ENCODE data around the gene FRA10AC1. TPM values are rescaled to one million over a fixed set of nuclear protein-coding genes. Genes with fewer than 3 reads are reported as not detected.

Gene FRA10AC1
- 10 to 100 TPM; 24.5 to 25.0 TPM for total RNA-seq

GRCh38 chr10:93702210-93703001 is at the start of gene FRA10AC1:
FRA10AC1 (minus strand) TSS chr10:93702592; CDS start chr10:93700106, 2,486 bp downstream.
- Mint-ChIP-seq H3K36me3 (ENCODE audit: low read depth) (peaks cover 3% of the 10 kb centered on the region), H3K27ac (no peak within 1 kb of the TSS), H3K9me3 (no peaks in the 10 kb centered on the region), H3K4me1 (ENCODE audit: low read depth) (peaks cover 15% of the 10 kb centered on the region), H3K27me3 (ENCODE audit: low read depth) (no peaks in the 10 kb centered on the region), H3K4me3 (no peak within 1 kb of the TSS)
- DNase-seq = peak; percentile 91
- CTCF ChIA-PET = interaction anchor here (0.9 to 3.1 kb wide), 5 partner anchors 109 to 222 kb away, joined by 3 to 20 read pairs (median 3); no protein-coding TSS in a partner anchor
- intact Hi-C loops (cut with micrococcal nuclease) = loop anchor here (1.0 to 10.0 kb wide), 11 partner anchors 114 to 1532 kb away; partner anchors contain the start of genes CEP55, HELLS, KIF11 and NOC3L

GRCh38 chr10:93751832-93752231 is 49.4 kb upstream of the FRA10AC1 start:
- no peaks in the 10 kb centered on the region for H3K9me3 Mint-ChIP-seq
- CTCF ChIA-PET = interaction anchor here (0.7 kb wide), 1 partner anchor 42 kb away, joined by 3 read pairs; no protein-coding TSS in a partner anchor
- DNase-seq = no peak

GRCh38 chr10:93751124-93751523 is 48.7 kb upstream of the FRA10AC1 start:
- DNase-seq = no peak
- Mint-ChIP-seq H3K4me1 (ENCODE audit: low read depth) (peaks cover 9% of the 10 kb centered on the region), H3K27ac (no peak overlapping the region), H3K27me3 (ENCODE audit: low read depth) (no peaks in the 10 kb centered on the region), H3K9me3 (no peaks in the 10 kb centered on the region), H3K36me3 (ENCODE audit: low read depth) (no peaks in the 10 kb centered on the region), H3K4me3 (no peak overlapping the region)
- CTCF ChIA-PET = interaction anchor here (0.5 kb wide), 1 partner anchor 106 kb away, joined by 3 read pairs; no protein-coding TSS in a partner anchor
- intact Hi-C loops (cut with micrococcal nuclease) = no loop called here

More at GRCh38 chr10:93751832-93752231, 49.4 kb upstream of the FRA10AC1 start:
- intact Hi-C loops (cut with micrococcal nuclease) = no loop called here
- peaks cover 2% of the 10 kb centered on the region for H3K27me3 Mint-ChIP-seq (ENCODE audit: low read depth)
- no peak overlapping the region for H3K4me3 Mint-ChIP-seq
- H3K4me1 Mint-ChIP-seq (ENCODE audit: low read depth) = peaks cover 9% of the 10 kb centered on the region
- no peak overlapping the region for H3K27ac Mint-ChIP-seq
- H3K36me3 Mint-ChIP-seq (ENCODE audit: low read depth) = no peaks in the 10 kb centered on the region

GRCh38 chr10:93749218-93749799 is 46.9 kb upstream of the FRA10AC1 start:
- no peaks in the 10 kb centered on the region for H3K9me3 Mint-ChIP-seq
- no peak for DNase-seq
- no peak overlapping the region for H3K27ac Mint-ChIP-seq
- no peak overlapping the region for H3K4me3 Mint-ChIP-seq
- CTCF ChIA-PET = no interaction called here
- peaks cover 2% of the 10 kb centered on the region for H3K27me3 Mint-ChIP-seq (ENCODE audit: low read depth)
- H3K4me1 Mint-ChIP-seq (ENCODE audit: low read depth) = peaks cover 4% of the 10 kb centered on the region
- intact Hi-C loops (cut with micrococcal nuclease) = no loop called here
- no peaks in the 10 kb centered on the region for H3K36me3 Mint-ChIP-seq (ENCODE audit: low read depth)

- peaks cover 2% of the 10 kb centered on the region for H3K27me3 Mint-ChIP-seq (ENCODE audit: low read depth)
- H3K9me3 Mint-ChIP-seq = no peaks in the 10 kb centered on the region
- H3K4me1 Mint-ChIP-seq (ENCODE audit: low read depth) = peaks cover 3% of the 10 kb centered on the region
- no peaks in the 10 kb centered on the region for H3K36me3 Mint-ChIP-seq (ENCODE audit: low read depth)
- CTCF ChIA-PET = interaction anchor here (0.6 to 0.7 kb wide), 3 partner anchors 379 to 1620 kb away, joined by 4 to 5 read pairs (median 4); no protein-coding TSS in a partner anchor
- no peak for DNase-seq
- intact Hi-C loops (cut with micrococcal nuclease) = loop anchor here (2.0 kb wide), 1 partner anchor 70 kb away; no protein-coding TSS in a partner anchor
- no peak overlapping the region for H3K4me3 Mint-ChIP-seq
- H3K27ac Mint-ChIP-seq = no peak overlapping the region
Observed at GRCh38 chr10:93746844-93747284, 44.5 kb upstream of the FRA10AC1 start.

GRCh38 chr10:93745408-93746065 is 43.1 kb upstream of the FRA10AC1 start:
- no peaks in the 10 kb centered on the region for H3K36me3 Mint-ChIP-seq (ENCODE audit: low read depth)
- no peaks in the 10 kb centered on the region for H3K9me3 Mint-ChIP-seq
- H3K27me3 Mint-ChIP-seq (ENCODE audit: low read depth) = peaks cover 5% of the 10 kb centered on the region
- H3K4me1 Mint-ChIP-seq (ENCODE audit: low read depth) = no peaks in the 10 kb centered on the region
- peak; percentile 6 for DNase-seq
- no peak overlapping the region for H3K4me3 Mint-ChIP-seq
- H3K27ac Mint-ChIP-seq = no peak overlapping the region
- intact Hi-C loops (cut with micrococcal nuclease) = loop anchor here (2.0 kb wide), 1 partner anchor 71 kb away; no protein-coding TSS in a partner anchor
- CTCF ChIA-PET = interaction anchor here (0.6 to 1.2 kb wide), 4 partner anchors 10 to 354 kb away, joined by 3 to 4 read pairs (median 3); no protein-coding TSS in a partner anchor

GRCh38 chr10:93742633-93743349 is 40.4 kb upstream of the FRA10AC1 start:
- CTCF ChIA-PET = no interaction called here
- no peaks in the 10 kb centered on the region for H3K9me3 Mint-ChIP-seq
- H3K36me3 Mint-ChIP-seq (ENCODE audit: low read depth) = no peaks in the 10 kb centered on the region
- H3K4me1 Mint-ChIP-seq (ENCODE audit: low read depth) = no peaks in the 10 kb centered on the region
- H3K27ac Mint-ChIP-seq = no peak overlapping the region
- H3K27me3 Mint-ChIP-seq (ENCODE audit: low read depth) = peaks cover 8% of the 10 kb centered on the region
- H3K4me3 Mint-ChIP-seq = no peak overlapping the region
- no peak for DNase-seq
- intact Hi-C loops (cut with micrococcal nuclease) = no loop called here

- Mint-ChIP-seq H3K4me1 (ENCODE audit: low read depth) (no peaks in the 10 kb centered on the region), H3K9me3 (no peaks in the 10 kb centered on the region), H3K27ac (no peak overlapping the region), H3K4me3 (no peak overlapping the region), H3K27me3 (ENCODE audit: low read depth) (peaks cover 11% of the 10 kb centered on the region), H3K36me3 (ENCODE audit: low read depth) (no peaks in the 10 kb centered on the region)
- intact Hi-C loops (cut with micrococcal nuclease) = no loop called here
- no peak for DNase-seq
- CTCF ChIA-PET = no interaction called here
Observed at GRCh38 chr10:93741367-93741766, 39.0 kb upstream of the FRA10AC1 start.

GRCh38 chr10:93726024-93726423 is 23.6 kb upstream of the FRA10AC1 start:
- CTCF ChIA-PET = no interaction called here
- Mint-ChIP-seq H3K9me3 (no peaks in the 10 kb centered on the region), H3K4me3 (no peak overlapping the region), H3K36me3 (ENCODE audit: low read depth) (no peaks in the 10 kb centered on the region), H3K27me3 (ENCODE audit: low read depth) (peaks cover 26% of the 10 kb centered on the region), H3K27ac (no peak overlapping the region), H3K4me1 (ENCODE audit: low read depth) (no peaks in the 10 kb centered on the region)
- DNase-seq = no peak
- intact Hi-C loops (cut with micrococcal nuclease) = no loop called here

- intact Hi-C loops (cut with micrococcal nuclease) = no loop called here
- CTCF ChIA-PET = interaction anchor here (0.6 kb wide), 1 partner anchor 107 kb away, joined by 3 read pairs; no protein-coding TSS in a partner anchor
- H3K27me3 Mint-ChIP-seq (ENCODE audit: low read depth) = peaks cover 28% of the 10 kb centered on the region
Observed at GRCh38 chr10:93723153-93723552, 20.8 kb upstream of the FRA10AC1 start.

GRCh38 chr10:93722550-93722949 is 20.2 kb upstream of the FRA10AC1 start:
- DNase-seq = no peak
- no peaks in the 10 kb centered on the region for H3K4me1 Mint-ChIP-seq (ENCODE audit: low read depth)
- H3K9me3 Mint-ChIP-seq = no peaks in the 10 kb centered on the region
- CTCF ChIA-PET = interaction anchor here (0.6 kb wide), 1 partner anchor 108 kb away, joined by 3 read pairs; no protein-coding TSS in a partner anchor
- H3K36me3 Mint-ChIP-seq (ENCODE audit: low read depth) = no peaks in the 10 kb centered on the region
- H3K27me3 Mint-ChIP-seq (ENCODE audit: low read depth) = peaks cover 30% of the 10 kb centered on the region
- intact Hi-C loops (cut with micrococcal nuclease) = no loop called here
- no peak overlapping the region for H3K27ac Mint-ChIP-seq
- no peak overlapping the region for H3K4me3 Mint-ChIP-seq

More at GRCh38 chr10:93723153-93723552, 20.8 kb upstream of the FRA10AC1 start:
- Mint-ChIP-seq H3K27ac (no peak overlapping the region), H3K36me3 (ENCODE audit: low read depth) (no peaks in the 10 kb centered on the region), H3K4me1 (ENCODE audit: low read depth) (no peaks in the 10 kb centered on the region), H3K9me3 (no peaks in the 10 kb centered on the region), H3K4me3 (no peak overlapping the region)
- no peak for DNase-seq
